Measurements from ENCODE around the gene ACTR1A.
"Not testable (repeated sequence)": the region's sequence is repeated elsewhere in the genome, so short reads cannot be mapped to it uniquely, and the experiment has no call there.

ACTR1A gene

DNA sequence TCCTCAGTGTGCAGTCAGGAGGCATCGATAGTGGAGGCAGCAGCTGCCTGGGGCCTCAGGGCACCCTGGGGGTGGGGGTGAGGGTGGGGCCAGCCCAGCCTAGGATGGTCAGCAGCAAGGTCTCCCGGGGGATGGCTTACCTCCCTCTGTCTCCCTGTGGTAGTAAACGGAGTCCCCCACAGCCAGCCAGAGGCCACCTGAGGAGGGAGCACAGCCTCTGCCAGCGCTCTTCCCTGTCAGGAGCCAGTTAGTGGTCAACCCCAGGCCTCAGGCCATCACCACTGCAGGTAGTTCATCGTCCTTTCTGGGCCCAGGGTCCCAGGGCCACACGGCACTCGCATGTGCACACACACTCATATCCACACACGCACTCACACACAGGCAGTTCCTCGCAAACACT, 22.1 kb downstream of the ACTR1A start:
- no peak for DNase-seq

DNA sequence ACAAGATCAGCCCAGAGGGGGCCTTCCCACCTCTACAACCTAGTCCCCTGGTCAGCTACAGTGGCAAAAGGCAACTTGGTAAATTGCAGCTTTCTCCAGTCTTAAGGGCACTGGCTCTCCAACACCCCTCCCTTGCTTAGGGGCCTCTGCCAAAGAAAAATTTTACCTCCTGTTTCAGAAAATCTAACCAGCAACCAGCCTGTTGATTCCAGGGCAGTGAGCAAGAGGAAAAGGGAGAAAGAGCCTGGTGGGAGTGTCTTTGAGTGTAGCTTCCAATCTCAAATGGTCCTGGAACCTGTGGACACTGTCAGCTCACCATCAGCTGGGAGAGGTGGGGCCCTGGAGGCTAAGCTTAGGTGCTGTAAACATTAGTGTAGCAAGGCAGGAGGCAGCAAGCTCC, 22.9 kb downstream of the ACTR1A start:
- no peak for DNase-seq

DNA sequence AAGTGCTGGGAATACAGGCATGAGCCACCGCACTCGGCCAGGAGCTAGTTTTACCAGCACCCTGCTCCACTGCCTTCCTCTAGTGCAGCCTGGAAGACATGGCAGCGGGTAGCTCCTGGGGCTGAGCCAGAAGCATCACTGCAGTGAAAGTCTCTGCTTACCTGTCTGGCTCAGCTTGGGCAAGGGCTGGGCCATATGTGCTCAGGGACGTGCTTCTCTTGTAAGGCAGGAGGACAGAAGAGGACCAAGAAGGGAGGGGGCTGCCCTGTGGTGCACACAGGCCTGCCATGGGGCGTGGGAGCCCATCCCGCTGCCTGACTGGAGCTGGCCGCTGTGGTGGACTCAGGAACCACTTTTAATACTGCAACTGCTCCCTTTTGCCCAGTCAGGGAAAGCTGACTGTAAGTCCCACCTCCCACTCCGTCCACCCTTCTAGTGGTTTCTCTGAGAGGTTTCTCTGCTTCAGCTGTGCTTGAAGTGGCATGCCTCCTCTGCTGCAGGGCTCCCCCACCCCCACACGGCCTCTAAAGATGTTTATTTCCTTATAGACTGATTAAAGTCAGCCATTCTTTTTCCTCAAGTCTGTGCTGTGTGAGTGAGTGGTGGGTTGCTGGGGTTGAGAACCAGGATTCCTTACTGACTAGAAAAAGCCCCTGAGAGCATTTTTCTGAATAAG, 25.9 kb downstream of the ACTR1A start:
- no peak for DNase-seq

DNA sequence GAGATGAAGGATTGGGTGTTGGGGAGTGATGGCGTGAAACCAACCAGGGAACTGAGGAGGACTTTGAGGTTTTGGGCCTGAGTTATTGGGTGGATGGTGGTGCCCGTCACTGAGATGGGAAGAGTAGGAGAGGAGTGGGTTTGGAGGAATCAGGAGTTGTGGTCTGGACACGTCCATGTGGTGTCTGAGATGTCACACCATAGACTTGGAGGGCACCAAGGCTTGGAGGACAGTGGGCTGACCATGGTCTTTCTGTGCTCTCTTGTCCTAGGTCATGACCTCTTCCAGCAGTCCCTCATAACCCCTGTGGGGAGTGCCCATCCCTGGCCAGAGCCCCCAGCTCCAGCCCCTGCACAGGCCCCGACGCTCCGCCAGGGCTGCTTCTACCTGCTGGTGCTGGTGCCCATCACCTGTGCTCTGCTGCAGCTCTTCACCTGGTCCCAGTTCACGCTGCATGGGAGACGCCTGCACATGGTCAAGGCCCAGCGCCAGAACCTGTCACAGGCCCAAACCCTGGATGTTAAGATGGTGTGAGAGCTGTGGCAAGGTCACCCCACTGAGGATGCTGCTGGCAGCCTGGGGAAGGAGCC, 27.0 kb downstream of the ACTR1A start:
- DNase-seq = no peak

DNA sequence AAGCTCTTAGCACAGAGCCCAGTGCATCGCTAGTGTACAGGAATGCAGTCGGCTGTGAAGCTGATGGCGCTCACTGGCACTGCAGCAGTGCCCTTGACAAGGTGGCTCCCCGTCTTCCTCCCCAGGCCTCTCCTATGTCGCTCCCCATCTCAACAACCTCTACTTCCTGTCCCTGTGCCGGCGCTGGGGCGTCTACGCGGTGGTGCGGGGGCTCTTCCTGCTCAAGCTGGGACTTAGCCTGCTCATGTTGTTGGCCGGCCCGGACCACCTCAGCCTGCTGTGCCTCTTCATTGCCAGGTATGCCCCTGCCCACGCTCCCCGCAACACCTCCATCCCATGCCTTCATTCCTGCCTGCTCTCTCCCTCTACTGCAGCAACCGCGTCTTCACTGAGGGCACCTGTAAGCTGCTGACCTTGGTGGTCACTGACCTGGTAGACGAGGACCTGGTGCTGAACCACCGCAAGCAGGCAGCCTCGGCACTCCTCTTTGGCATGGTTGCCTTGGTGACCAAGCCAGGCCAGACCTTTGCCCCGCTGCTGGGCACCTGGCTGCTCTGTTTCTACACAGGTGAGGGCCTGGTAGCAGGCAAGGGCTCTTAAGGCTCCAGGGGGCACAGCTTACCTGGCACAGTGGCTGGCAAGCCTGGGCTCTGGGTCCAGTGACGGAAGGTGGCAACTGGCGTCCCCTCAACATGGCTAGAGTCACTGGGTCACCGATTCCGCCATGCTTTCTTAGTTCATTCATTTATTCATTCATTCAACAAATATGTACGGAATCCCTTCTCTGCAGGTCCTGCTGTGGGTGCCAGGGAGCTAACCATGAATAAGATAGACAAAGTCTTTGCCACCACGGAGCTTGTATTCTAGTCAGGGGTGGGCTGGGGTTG, 28.8 kb downstream of the ACTR1A start:
- no peak for DNase-seq

DNA sequence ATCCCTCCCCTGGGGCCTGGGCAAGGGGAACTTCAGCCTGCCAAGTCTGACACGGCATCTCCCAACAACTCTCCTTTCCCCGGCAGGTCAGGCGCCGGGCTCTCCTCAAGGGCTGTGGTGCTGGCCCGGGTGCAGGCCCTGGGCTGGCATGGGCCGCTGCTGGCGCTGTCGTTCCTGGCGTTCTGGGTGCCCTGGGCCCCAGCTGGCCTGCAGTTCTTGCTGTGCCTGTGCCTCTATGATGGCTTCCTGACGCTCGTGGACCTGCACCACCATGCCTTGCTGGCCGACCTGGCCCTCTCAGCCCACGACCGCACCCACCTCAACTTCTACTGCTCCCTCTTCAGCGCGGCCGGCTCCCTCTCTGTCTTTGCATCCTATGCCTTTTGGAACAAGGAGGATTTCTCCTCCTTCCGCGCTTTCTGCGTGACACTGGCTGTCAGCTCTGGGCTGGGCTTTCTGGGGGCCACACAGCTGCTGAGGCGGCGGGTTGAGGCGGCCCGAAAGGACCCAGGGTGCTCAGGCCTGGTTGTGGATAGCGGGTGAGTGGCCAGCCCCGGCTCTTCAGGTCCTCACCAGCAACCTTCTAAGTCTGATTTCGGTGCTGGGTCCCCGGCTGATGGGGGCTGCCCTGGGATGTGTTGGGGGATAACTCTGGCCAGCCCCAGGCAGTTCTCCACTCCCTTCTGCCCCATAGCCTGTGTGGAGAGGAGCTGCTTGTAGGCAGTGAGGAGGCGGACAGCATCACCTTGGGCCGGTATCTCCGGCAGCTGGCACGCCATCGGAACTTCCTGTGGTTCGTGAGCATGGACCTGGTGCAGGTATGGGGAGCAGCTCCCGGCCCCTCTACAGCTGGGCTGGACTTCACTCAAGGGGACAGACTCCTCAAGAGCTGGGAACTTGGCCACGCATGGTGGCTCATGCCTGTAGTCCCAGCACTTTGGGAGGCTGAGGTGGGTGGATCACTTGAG, 31.6 kb downstream of the ACTR1A start:
- DNase-seq = no peak

DNA sequence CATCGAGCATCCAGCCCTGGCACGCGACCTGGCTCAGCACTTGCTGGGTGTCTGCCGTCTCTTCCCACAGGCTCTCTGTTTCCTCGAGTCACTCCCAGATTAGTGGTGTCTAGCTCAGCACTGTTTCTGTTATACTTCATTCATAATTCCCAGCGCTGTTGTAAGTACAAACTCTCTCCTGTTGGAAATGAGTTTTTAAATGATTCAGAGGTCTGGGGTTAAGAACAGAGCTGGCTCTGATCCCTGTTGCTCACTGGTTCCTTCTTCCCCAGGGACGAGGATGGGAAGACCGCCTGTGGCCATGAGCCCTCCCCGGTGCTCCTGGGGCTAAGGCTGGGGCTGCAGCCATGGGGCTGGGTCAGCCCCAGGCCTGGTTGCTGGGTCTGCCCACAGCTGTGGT, 33.8 kb downstream of the ACTR1A start:
- DNase-seq = no peak

DNA sequence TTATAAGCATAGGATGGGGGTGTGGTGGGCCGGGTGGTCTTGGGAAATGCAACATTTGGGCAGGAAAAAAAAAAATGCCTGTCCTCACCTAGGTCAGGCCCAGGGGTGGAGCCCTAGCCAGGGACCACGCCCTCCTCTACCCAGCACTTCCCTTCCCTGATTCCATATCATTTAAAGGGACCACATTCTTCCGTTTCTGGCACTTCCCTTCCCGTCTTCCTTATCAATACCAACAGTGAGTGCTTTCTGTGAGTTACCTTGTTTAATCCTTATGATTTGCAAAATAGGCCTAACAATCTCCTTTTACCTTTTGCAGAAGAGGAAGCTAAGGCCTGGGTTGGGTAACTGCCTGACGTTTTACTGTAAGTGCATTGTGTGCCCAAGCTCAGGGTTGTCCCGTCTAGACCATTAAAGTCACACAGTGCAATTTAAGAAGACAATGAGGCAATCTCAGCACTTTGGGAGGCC, 34.5 kb downstream of the ACTR1A start:
- peak; percentile 51 for DNase-seq

DNA sequence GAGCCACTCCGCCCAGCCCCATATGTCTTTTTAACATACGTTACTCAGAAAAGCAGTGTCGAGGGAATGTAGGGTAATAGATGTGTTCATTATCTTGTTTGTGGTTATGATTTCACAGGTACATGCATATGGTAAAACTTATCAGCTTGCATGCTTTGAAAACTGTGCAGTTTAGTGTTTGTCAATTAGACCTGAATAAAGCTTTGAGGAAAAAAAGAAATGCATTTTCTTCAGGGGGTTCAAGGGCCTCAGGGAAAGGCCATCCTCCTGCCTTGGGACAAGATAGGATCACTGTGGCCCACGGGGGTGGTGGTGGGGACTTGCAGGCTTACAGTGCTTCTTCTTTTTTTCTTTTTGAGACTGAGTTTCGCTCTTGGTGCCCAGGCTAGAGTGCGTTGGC, 35.2 kb downstream of the ACTR1A start:
- no peak for DNase-seq

DNA sequence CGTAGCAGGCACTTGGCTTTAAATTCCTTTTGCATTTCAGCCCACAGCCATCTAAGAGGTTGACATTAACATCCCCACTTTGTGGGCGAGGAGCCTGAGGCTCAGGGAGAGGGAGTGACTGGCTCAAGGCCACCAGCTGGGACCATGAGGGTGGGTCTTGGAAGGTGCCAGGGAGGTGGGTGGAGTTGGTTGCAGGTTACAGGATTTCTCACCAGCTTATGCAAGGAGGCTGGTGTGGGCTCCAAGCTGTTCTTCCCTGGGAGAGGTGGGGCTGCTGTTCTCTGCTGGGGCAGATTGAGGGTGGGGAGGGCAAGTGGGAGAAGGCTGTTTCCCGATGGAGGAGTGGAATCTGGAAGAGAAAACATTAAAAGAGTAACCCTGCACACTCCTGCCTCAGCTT, 37.0 kb downstream of the ACTR1A start:
- DNase-seq = no peak

DNA sequence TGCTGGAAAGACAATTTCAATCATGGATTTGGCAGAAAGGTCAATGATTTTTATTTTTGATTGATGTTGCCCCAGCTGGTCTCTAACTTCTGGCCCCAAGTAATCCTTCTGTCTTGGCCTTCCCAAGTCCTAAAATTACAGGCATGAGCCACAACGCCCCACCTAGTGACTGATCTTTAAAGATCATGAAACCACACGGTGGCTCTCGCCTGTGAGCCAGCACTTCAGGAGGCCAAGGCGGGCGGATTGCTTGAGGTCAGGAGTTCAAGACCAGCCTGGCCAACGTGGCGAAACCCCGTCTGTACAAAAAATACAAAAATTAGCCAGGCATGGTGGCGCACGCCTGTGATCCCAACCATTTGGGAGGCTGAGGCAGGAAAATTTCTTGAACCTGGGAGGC, 38.5 kb downstream of the ACTR1A start:
- DNase-seq = no peak

DNA sequence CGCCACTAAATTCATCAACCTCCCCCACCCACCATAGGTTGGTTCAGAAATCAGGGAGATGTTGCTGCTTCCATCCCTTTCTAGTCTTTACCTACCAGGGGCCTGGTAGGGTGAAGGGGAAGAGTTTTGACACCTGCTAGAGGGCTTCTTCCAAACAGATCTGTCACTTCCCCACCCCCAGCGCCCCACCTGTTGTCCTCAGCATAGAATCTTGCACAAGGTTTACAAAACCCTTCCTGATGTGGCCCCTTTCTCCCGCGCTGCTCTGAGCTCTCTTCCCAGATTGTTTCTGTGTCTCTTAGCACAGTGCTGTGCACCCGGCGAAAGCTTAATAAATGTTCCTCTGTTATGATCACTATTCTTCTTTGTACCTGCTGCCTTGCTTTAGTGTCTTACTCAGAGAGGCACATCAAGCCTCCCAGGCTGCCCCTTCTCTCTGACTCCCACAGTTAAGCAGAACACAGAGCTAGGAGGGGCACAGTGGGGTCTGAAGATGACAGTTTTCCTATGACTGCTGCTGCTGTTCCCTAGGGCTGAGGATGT, 39.9 kb downstream of the ACTR1A start:
- no peak for DNase-seq

DNA sequence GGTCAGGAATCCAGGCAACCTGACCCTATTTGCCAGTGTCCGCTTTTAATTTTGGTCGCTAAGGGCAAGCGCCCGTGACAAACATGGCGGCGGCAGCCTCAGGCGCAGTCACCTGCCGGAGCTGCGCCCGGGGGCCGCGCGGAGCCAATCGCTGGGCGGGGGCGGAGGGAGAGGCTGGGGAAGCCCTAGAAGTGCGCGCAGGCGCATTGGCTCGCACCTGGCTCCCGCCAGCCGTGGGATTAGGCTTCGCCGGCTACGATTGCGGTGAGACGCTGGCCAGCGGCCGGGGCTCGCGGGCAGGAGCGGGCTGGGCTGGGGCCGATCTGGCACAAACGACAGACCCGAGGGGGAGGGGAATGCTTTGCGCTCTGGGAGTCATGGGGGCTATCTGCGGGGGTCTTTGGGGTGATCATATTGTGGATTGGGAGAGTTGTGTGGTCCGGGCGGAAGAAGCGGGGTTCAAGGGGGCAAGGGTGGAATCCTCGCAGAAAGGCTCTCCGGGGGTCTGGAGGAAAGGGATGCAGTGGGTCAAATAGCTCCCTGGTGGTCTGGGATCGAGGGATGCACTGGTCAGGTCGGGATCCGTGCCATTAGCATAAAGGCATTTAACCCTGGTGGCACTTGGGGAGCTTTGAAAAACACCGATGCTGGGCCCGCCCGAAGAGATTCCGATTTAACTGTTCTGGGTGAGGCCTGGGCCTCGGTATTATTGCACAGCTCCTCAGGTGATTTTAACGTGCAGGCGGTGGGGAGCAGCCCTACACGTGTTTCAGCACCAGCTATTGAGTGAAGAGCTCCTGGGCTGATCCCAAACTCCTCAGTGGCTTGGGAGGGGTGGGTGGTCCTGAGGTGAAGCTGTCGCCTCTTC, 41.1 kb downstream of the ACTR1A start:
- DNase-seq = peak; percentile 92

DNA sequence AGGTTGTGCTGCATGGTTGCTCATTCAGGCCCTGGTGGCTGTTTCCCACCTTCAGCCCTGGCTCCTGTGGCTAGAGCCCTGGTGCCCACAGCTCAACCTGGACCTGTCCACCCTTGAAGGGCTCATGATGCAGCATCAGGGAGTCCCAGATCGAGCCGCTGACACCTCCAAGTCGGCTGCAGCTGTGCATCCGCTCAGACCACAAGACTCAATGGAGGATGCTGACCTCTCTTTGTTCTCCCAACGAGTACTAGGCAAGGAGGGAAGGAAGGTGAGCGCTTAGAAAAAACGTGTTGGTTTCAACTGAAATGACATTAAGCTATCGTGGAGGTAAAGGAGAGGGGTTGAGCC, 41.7 kb downstream of the ACTR1A start:
- DNase-seq = no peak

DNA sequence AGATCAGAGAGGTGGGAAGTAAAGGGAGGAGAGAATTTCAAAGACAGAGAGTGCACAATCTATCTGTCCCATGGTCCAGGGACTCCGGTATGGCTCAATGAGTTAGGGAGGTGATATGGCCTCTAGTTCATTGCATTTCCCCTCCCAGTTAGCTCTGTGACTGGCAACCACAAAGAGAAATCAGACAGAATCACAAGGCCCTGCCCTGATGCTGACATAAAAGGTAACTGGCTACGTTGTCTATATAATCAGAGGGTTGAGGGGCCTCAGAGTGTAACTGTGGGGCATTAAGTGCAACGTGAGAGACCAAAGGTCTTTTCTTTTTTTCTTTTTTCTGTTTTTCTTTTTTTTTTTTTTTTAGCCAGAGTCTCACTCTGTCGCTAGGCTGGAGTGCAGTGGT, 43.9 kb downstream of the ACTR1A start:
- no peak for DNase-seq

DNA sequence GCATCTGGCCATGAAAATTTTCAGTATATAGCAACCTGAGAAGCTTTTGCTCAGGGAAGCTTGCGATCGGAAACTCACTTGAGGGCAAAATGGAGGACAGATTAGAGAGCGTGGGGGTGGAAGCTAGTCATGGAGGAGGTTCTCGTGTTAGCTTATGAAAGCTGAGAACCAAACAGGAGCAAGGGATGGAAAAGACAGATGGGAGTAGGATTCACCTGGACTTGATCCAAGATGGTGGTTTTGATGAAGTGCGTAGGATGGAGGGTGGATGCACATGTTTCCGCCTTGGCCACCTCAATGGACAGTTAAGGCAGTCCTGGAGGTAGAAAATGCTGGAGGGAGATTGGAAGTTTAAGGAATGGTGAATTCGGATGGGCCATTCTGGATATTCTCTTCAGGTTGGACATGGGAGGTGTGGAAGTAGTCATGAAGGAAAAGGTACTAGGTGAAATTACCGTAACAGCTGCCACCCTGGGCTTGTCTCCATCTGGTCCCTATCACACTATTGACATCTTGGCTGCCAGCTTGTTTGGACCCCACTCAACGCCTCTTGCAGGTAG, 44.8 kb downstream of the ACTR1A start:
- DNase-seq = no peak

DNA sequence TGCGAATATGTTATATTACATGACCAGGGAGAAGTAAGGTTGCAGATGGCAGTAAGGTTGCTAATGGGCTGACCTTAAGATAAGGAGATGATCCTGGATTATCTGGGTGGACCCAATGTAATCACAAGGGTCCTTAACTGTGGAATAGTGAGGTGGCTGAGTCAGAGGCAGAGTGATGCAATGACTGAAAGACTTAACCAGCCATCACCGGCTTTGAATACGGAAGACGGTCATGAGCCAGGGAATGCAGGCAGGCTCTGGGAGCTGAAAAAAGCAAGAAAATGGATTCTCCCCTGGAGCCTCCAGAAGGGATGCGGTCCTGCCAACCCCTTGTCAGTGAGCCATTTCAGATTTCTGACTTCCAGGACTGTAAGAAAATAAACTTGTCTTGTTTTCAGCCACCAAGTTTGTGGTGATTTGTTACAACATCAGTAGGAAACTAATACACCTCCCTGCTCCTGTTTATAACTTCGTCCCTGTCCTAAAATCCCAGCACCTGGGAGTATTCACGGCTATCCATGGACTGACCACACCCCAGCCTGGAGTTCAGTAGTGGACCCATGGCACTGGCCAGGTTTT, 46.5 kb downstream of the ACTR1A start:
- no peak for DNase-seq

DNA sequence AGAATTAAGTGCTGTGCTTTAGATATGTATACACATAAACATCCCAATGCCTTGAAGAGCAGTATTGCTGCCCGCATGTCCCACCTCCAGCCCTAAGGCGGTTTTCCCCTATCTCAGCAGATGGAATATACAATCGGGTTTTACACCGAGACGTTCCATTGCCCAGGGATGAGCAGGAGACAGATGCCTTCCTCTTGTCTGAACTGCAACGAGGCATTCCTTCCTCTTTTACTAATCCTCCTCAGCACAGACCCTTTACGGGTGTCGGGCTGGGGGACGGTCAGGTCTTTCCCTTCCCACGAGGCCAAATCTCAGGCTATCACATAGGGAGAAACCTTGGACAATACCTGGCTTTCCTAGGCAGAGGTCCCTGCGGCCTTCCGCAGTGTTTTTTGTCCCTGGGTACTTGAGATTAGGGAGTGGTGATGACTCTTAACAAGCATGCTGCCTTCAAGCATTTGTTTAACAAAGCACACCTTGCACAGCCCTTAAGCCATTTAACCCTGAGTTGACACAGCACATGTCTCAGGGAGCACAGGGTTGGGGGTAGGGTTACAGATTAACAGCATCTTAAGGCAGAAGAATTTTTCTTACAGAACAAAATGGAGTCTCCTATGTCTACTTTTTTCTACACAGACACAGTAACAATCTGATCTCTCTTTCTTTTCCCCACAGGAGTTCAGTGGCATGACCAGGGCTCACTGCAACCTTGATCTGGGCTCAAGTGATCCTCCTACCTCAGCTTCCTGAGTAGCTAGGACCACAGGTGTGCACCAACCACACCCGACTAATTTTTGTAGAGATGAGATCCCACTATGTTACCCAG, 47.6 kb downstream of the ACTR1A start:
- not testable (repeated sequence) for DNase-seq

DNA sequence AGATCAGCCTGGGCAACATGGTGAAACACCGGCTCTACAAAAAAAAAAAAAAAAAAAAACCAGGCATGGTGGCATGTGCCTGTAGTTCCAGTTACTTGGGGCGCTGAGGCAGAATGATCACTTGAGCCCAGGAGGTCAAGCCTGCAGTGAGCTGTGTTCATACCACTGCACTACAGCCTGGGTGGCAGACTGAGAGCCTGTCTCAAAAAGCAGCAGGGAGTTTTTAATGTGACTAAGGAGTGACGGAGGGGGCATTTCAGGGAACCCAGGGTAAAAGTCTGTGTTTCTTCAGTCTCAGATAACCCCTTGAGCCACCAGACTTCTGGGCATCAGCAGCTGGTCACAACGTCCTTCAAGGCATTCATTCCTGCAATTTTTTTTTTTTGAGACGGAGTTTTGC, 49.0 kb downstream of the ACTR1A start:
- DNase-seq = no peak

All from hematopoietic multipotent progenitor cell treated with erythropoietin and hydrocortisone succinate and interleukin-3 and kit ligand, for 8 days (in vitro differentiated cells).